ENCODE data around the gene FECH. TPM values are rescaled to one million over a fixed set of nuclear protein-coding genes. Genes with fewer than 3 reads are reported as not detected.
"Not testable (repeated sequence)": the region's sequence is repeated elsewhere in the genome, so short reads cannot be mapped to it uniquely, and the experiment has no call there.

The FECH gene
- total and polyA plus RNA-seq, 10 donors, result 4.3 to 85.9 (median 20.2) TPM

DNA sequence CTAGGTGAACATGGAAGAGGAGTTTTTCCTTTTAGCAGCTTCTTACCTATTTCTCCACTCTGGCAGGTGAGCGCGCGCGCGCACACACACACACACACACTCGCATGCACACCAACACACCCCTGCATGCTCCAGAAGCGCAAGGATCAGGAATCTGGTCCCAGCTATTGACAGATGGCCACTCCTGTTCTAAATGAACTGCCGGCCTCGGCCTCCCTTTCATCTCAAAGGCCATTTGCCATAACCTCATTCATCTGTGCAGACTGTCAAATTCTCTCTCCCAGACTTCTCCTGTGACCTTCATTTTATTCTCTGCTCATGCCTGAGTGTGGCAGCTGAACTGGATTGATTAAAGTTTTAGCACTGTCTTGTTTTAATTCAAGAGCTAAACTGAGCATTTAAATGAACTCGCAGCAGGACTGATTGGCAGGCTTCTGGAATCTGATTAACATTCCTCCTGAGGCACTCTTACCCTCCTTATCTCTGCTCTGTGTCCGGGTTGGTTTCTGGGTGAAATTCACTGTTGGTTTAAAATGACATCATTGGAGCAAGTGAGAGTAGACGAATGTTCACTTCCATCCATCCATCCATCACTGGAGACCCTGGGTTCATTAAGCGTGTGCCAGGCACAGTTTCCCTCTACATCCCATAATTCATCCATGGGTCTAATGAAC is 58.8 kb downstream of the FECH start:
- H3K4me1 ChIP-seq, result peaks cover 0 to 11% (median 2%) of the 10 kb centered on the region in 6 donors
- intact Hi-C loops (cut with DNase I; ENCODE audit: low total_unique reads), result no loop called here
- H3K4me3 ChIP-seq, result no peak overlapping the region
- DNase-seq, result no peak
- H3K27me3 ChIP-seq (replicated peaks in 1 of 7), result no peaks in the 10 kb centered on the region
- TF ChIP-seq POLR2A (IDR thresholded peaks at IDR 0.05), result no peak
- no peak for TF ChIP-seq POLR2AphosphoS5 (IDR thresholded peaks at IDR 0.05)
- TF ChIP-seq, protein P1, sequence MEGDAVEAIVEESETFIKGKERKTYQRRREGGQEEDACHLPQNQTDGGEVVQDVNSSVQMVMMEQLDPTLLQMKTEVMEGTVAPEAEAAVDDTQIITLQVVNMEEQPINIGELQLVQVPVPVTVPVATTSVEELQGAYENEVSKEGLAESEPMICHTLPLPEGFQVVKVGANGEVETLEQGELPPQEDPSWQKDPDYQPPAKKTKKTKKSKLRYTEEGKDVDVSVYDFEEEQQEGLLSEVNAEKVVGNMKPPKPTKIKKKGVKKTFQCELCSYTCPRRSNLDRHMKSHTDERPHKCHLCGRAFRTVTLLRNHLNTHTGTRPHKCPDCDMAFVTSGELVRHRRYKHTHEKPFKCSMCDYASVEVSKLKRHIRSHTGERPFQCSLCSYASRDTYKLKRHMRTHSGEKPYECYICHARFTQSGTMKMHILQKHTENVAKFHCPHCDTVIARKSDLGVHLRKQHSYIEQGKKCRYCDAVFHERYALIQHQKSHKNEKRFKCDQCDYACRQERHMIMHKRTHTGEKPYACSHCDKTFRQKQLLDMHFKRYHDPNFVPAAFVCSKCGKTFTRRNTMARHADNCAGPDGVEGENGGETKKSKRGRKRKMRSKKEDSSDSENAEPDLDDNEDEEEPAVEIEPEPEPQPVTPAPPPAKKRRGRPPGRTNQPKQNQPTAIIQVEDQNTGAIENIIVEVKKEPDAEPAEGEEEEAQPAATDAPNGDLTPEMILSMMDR (IDR thresholded peaks at IDR 0.05 in 8 of 11, conservative IDR thresholded peaks at IDR 0.05 in 3 of 11), result no peak
- peaks cover 0 to 6% (median 0%) of the 10 kb centered on the region in 8 donors for H3K9me3 ChIP-seq
- H3K27ac ChIP-seq, result no peak overlapping the region
- WGBS, 5 donors, result 68 to 79% (median 76%) methylated on average over 13 of the region's 13 CpGs
- no peaks in the 10 kb centered on the region for H3K36me3 ChIP-seq

DNA sequence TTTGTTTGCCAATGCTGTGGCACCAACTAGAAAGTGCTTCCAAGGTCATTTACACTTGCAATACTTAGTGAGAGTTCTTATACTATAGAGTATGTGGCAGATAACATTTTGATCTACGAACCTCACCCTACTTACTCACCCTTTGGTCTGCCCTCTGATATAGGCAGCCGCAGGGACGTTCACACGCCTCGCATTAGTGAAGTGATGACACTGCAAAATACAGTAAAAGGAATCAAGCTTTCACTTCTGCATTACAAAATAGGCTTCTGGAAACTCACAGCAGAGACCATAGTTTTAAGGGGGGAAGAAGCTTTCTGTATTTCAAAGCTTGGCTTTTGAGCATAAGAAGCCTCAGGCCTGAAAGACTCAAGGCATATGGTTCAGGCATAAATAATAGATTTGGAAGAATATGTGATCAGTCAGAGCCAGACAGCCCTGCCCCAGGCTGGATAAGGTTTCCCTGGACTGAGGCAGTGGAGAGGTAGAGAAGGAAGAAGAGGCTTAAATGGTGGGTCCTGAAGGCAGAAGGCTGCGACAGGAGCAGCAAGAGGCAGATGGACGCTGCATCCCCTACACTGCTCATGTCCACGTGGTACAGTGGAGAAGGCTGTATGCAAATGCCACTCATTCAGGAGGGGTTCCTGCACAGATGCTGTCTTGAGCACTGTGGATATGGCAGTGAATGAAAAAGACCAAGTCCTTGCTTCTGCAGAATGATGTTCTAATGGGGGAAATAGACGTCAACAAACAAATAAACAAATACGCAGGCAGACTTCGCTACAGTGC is 63.1 kb downstream of the FECH start:
- 51 to 61% (median 56%) methylated on average over 11 of the region's 11 CpGs for WGBS, 5 donors

DNA sequence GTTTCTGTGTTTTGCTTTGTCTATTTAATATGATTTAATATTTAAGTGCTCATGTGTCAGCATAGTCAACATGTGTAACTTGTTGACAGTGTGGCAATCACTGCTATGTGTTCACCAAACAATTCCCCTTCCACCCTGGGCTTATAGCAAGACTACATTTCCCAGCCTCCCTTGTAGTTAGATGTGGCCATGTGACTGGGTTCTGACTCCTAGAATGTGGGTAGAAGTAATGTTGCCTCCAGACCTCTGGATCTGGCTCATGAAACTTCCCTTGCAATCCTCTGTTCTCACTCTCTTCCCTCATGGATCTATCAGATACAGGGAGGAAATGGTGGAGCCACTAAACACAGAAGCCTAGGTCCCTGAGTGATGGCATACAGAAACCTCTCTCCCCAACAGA is 64.2 kb downstream of the FECH start:
- H3K4me3 ChIP-seq; H3K9me3 ChIP-seq; intact Hi-C loops (cut with DNase I; ENCODE audit: low total_unique reads); H3K36me3 ChIP-seq; H3K27ac ChIP-seq; DNase-seq: not testable (repeated sequence)
- H3K4me1 ChIP-seq, result peaks cover 0 to 11% (median 2%) of the 10 kb centered on the region in 6 donors
- H3K27me3 ChIP-seq (replicated peaks in 1 of 7), result peaks cover 0 to 15% (median 0%) of the 10 kb centered on the region in 7 donors

More for the DNA sequence above, 63.1 kb downstream of the FECH start:
- intact Hi-C loops (cut with DNase I; ENCODE audit: low total_unique reads), result no loop called here
- Histone ChIP-seq H3K27me3 (replicated peaks in 1 of 7) (peaks cover 0 to 5% (median 0%) of the 10 kb centered on the region in 7 donors), H3K4me3 (no peak overlapping the region), H3K36me3 (no peaks in the 10 kb centered on the region), H3K4me1 (peaks cover 0 to 11% (median 2%) of the 10 kb centered on the region in 6 donors), H3K27ac (peak overlapping the region in 3 of 8 donors; percentile 31 to 44 (median 44)), H3K9me3 (peaks cover 0 to 6% (median 0%) of the 10 kb centered on the region in 8 donors)
- no peak for DNase-seq
- TF ChIP-seq, protein P1 (IDR thresholded peaks at IDR 0.05 in 8 of 11, conservative IDR thresholded peaks at IDR 0.05 in 3 of 11), result no peak
- TF ChIP-seq POLR2A (IDR thresholded peaks at IDR 0.05) (no peak), POLR2AphosphoS5 (IDR thresholded peaks at IDR 0.05) (no peak)

DNA sequence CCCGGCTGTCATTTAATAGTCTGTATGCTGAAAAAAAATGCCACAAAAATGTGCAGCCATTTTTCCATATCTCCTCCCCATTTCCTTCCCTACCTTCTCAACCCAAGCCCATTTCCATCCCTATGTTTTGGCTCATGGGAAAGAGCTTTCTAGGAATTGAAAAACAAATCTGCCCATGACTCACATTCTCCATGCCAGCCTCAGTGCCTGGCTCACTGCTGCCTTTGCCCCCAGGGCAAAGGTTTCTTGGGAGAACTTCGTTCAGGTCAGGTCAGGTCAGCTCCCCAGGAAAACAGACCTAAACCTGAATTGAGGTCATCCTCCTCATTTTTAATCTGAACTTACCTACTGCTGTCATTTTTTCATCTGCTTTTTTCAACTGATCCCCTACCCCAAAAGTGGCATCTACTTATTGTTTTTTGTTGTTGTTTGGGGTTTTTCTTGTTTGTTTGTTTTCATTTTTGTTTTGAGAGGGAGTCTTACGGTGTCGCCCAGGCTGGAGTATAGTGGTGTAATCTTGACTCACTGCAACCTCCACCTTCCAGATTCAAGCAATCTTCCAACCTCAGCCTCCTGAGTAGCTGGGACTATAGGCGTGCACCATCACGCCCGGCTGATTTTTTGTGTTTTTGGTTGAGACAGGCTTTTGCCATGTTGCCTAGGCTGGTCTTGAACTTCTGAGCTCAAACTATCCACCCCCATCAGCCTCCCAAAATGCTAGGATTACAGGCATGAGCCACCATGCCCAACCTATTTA is 66.7 kb downstream of the FECH start:
- Histone ChIP-seq H3K4me3 (no peak overlapping the region), H3K9me3 (peaks cover 0 to 2% (median 0%) of the 10 kb centered on the region in 8 donors), H3K27me3 (replicated peaks in 1 of 7) (peaks cover 0 to 26% (median 0%) of the 10 kb centered on the region in 7 donors), H3K36me3 (no peaks in the 10 kb centered on the region), H3K27ac (no peak overlapping the region), H3K4me1 (peaks cover 0 to 11% (median 2%) of the 10 kb centered on the region in 6 donors)
- no peak for DNase-seq
- TF ChIP-seq POLR2A (IDR thresholded peaks at IDR 0.05), result no peak
- no peak for TF ChIP-seq POLR2AphosphoS5 (IDR thresholded peaks at IDR 0.05)
- TF ChIP-seq, protein P1 (IDR thresholded peaks at IDR 0.05 in 8 of 11, conservative IDR thresholded peaks at IDR 0.05 in 3 of 11), result no peak
- intact Hi-C loops (cut with DNase I; ENCODE audit: low total_unique reads), result no loop called here
- WGBS, 5 donors, result 70 to 82% (median 74%) methylated on average over 6 to 7 of the region's 7 CpGs

All from spleen (tissue), 11 donors.